AG08395 (cell line): Measurements from ENCODE around the gene ASPHD2.
A peak's percentile ranks its signal among the peaks of the same experiment; 100 is the strongest.
"Not testable (repeated sequence)": the region's sequence is repeated elsewhere in the genome, so short reads cannot be mapped to it uniquely, and the experiment has no call there.

Experiments used
- DNase-seq: peaks from one replicate; pipeline ENCODE4 v3.0.0; 2012; ENCODE audit warnings: mixed read lengths, low spot score

ASPHD2 gene, protein sequence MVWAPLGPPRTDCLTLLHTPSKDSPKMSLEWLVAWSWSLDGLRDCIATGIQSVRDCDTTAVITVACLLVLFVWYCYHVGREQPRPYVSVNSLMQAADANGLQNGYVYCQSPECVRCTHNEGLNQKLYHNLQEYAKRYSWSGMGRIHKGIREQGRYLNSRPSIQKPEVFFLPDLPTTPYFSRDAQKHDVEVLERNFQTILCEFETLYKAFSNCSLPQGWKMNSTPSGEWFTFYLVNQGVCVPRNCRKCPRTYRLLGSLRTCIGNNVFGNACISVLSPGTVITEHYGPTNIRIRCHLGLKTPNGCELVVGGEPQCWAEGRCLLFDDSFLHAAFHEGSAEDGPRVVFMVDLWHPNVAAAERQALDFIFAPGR

DNA sequence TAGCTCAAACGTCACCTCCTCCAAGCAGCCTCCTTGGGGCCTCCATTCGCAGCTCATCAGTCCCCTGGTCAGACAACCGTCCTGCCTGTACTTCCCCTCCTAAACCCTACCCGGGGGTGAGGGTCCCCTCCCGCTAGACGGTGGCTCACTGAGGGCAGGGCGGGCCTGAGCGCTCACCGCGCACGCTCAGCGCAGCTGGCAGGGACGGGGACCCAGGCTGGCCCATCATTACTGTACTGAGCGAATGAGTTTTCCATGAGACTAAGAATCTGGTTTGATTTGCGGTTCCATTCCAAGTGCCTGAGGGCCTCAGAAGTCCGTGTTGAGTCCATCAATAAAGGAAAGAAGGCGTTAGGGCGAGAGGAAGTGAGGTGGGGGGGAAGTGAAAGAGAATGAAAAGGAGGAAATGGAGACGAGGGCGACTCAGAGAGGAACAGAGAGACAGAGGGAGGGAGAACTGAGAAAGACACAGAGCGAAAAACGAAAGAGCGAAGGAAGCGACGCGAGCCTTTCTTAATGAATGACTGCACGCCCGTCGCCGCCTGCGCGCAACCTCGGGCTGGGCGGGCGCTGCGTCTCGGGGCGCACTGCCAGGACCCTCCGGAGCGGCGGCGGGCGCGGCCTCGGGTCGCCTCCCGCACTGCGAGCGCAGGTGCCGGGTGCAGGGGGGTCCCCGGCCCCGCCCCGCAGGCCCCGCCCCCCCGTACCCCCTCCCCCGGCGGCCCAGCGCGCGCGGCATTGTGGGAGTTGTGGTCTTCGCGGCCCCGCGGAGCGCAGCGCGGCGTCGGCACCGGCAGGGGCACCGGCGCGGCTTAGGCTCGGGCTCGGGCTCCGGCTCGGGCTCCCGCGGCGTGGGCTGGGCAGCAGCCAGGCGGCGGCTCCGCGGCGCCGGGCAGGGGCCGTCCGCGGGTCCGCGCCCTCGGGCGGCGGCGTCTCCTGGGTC, at the start of gene ASPHD2:
Gene ASPHD2 (plus strand): TSS at position 746 of the 943 bp plus-strand sequence. CDS start 4,356 bp downstream, outside the sequence.
- DNase-seq, result peak; percentile 57

DNA sequence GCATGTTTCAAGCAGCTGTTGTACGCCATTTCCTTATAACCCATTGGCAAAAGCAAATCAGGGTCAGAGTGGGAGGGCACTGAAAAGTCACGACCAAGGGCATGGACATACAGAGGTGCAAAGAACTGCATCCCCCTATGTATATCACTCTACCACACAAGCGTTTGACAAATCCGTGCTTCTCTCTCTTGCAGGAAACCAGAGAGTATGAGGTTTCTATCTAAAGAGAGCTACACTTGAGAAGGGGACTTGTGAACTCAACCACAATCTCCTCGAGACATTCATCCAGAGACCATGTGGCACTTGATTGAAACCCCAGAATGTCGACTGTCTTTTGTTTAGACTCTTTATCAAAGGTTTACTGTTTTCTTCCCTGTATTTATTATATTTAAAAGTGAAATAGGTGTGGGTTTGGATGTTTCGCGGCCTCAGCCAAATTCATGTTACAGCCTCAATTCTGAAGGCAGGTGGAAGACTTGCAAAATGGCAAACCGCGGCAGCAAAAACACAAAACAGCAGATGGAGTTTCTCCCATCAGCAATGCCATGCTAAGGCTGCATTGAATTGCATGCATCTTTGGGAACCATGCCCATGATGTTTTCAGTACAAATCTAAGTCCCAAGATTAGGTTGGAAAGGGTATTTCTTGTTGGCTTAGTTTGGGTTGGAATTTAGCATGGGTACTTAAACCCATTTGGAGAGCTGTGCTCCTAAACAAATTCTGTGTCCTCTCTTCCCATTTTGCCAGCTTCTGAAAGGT, 48.8 kb upstream of the ASPHD2 start:
- DNase-seq, result no peak

DNA sequence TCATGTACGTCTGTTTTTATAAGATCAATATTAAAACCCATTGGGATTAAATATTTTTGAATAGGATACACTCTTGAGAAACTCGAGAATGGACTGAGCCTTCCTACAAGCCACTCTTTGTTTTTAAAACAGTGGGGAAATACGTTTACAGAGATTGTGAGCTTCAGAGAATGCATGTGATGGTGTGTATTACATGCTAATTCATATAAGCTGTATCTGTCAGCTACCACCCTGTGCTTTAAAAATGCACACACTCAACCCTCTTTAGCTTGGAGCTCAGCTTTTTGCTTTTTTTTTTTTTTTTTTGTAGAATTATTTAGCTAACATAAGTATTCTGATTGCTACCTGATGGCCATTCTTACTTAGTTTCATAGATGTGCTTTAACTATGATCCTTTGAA, 46.3 kb upstream of the ASPHD2 start:
- DNase-seq, result no peak

DNA sequence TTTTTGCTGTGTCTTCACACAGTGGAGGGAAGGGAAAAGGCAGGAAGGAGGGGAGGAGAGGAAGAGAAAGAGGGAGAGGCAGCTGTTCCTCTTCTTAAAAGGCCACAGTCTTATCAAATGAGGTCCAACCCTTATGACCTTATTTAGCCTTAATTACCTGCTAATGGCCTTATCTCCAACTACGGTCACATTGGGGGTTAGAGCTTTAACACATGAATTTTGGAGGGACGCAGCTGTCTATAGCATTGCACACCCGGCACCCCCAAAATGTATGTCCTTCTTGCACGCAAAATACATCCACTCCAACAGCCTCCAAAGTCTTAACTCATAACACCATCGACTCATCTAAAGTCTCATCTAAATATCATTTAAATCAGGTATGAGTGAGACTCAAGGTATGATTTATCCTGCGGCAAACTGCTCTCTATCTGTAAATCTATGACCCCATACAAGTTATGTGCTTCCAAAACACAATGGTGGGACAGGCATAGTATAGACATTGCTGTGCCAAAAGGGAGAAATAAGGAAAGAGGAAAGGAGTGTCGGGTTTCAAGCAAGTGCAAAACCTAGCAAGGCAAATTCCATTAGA, 45.0 kb upstream of the ASPHD2 start:
- no peak for DNase-seq

DNA sequence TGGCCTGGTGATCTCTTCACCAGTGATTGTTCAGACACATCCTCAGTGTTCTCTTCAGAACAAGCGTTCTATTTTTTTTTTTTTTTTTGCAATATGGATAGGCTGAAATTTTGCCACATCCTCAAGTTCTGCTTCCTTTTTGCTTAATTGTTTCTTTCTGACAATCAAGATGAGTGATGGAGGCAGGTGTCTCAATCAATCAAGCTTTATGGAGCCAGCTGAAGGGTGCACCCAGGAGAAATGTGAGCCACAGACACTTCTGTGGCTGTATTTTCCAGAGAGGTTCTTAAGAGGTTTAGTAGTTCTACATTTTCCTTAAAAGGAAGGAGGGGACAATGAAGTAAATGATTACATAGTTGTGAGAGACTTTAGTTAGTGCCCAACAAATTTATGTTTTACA, 43.9 kb upstream of the ASPHD2 start:
- DNase-seq, result no peak

DNA sequence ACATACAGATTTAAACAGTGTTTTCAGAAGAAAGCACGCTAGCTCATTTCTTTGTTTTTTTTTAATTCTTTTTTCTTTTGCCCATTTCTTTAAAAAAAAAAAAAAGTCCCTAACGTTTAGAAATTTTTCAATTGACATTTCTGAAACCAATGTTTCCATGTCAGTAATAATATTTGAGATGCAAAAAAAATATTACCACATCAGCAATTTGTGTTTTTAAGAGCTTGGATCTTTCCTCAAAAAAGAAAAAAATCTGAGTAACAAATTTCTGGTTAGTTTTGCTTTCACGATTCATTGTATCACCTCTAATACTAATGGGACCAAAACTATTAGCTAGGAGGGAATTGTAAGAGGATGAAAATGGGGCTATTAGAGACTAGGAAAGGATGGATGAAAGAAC, 39.9 kb upstream of the ASPHD2 start:
- DNase-seq, result no peak

DNA sequence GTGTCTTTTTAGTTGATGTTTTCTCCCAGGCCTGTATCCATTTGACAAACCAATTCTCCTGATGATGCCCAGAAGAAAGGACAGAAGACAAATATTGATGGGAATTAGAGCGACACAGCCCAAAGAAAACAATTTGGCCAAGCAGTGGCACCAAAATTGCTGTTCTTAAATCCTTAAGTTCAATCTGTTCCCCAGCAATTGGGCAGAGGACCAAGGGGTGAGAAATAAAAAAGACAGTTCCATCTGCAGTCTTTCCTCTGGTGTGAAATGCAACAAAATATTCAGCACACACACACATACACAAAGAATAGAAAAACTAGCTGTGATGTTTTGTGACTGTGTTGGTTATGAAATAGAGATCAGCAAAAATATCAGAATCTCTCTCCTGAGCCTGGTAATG, 38.0 kb upstream of the ASPHD2 start:
- no peak for DNase-seq

DNA sequence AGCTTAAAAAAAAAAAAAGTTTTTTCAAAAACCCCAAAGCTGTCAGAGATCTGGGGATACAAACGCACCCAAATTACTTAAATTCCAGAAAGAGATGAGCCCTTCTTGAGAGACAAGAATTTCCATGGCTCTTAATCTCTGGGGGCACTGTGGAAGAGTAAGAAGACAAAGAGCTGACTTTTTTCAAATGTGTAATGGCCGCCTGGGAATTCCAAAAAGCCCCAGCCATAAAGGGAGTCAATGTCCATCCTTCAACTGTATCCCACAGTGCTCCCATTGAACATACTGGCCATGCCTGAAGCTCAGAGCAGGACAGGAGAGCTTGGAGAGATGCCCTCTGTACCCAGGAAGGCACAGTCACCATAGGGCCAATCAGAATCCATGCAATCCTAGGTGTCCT, 37.4 kb upstream of the ASPHD2 start:
- no peak for DNase-seq

DNA sequence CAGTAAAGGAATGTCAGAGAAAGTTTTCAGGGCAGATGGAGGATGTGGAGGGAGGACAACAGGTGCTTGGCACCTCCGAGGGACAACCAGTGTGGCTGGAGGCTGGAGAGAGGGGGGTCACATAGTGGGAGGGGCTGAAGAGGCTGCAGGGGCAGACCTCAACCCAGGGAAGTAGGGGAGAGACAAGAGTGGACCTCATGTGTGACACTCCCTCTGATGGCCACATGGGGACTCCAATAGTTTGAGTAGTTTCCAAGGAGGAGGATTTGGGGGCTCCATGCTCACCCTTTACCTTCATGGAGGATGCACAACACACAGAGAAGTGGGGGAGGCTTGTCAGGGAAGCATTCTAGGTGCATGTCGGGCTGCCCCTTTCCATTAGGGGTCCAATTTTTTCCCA, 35.1 kb upstream of the ASPHD2 start:
- no peak for DNase-seq

DNA sequence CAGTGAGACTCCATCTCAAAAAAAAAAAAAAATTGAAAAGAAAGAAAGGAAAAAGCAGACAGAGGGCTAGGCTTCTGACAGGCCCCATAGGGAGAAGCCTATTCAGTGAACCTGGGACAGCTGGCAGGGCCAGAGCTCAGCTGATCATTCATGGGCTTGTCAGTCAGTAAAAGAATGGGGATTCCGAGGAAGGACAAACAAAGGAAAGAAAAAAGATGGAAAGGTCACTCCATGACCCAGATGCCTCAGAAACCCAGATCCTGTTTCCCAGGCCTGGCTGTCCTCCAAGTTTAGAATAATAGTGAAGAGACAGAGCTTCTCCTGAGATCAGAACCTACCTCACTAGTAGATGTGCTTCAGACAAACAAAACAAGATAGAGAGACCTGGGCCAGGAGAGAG, 34.3 kb upstream of the ASPHD2 start:
- DNase-seq, result no peak

DNA sequence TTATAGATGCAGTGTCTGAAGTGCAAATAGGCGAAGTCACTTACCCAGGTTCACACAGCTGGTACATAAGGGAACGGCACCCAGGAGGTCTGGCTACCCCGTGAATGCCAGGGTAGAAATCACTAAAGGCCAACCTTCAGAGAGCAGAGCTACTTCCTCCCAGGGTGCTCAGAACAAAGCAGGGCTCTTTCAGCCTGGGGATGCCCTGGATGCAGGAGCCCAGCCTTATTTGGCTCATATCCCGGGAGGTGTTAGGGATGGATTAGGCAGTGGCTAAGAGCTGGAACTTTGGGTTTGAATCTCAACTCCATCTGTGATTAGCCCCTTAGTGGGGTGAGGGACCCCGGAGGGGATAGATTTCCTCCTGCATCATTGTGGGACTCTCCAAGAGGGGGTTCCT, 33.1 kb upstream of the ASPHD2 start:
- no peak for DNase-seq

DNA sequence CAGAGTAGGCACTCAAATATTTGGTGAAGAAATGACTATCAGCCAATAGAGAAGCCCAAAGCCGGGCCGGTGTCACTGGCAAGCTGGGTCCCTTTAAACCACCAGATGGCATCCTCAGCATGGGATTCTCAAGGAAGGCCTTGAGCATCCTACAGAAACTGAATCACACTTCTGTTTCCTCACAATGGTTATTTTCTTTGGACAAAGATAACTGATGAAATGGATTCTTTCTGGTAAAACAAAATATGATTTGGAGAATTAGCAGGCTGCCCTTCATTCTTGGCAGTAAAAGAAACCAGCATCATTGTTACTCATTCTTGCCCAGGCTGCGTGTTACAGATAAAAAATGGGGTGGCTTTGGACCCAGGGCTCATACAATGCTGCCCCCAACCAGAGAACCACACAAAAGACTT, 30.3 kb upstream of the ASPHD2 start:
- DNase-seq, result peak; percentile 91

DNA sequence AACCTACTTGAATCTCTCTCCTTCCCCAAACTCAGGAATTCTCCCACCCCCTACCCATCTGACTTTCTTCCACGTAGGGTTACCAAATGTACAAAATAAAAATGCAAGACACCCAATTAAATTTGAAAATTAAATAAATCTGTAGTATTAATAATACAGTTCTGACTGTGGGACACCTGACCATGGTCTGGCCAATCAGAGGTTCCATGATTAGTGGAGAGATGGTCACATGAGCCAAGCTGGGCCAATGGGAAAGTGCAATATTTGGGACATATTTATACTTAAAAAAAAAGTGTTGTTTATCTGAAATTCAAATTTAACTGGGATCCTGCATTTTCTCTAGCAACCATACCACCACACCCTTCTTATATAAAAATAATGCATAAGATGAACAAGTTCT, 29.8 kb upstream of the ASPHD2 start:
- no peak for DNase-seq

DNA sequence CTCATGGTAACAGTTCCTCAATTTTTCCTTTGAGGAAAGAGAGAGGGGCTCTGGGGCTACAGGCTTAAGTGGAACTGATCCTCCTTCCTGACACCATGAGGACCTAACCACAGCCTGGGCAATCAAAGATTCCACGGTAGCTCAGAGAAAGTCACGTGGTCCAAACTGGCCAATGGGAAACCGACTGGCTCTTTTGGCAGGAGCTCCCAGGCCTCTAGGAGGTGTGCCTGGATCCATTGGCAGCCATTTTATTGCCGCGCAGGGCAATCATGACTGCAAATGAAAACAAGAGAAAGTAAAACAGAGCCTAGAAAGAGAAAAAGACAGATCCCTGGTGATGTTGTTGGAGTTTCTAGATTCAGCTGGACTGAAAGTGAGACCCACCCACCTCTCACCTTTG, 27.3 kb upstream of the ASPHD2 start:
- no peak for DNase-seq

DNA sequence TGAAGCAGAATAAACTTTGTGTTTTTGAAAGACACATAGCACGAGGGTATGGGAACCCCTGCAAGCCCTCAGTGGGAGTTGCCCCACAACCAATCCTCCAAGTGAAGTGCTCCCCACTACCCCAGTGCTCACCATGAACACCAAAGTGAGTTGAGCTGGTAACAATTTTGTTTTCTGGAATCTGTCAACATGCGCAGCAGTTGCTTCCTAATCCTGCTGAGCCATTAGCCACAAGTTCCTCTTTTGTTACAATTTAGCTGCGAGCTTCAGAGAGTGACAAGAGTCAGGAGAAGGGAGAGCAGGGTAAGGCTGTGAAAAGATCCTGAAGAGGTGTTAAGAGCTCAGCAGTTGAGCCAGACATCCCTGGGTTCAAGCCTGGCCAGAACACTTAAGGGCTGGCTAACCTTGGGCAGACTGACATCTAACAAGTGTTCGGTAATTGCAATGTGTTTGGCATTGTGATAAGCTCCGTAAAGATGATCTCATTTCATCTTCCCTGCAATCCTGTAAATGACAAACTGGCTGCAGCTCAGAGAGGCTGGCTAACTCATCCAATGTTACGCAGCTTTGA, 24.1 kb upstream of the ASPHD2 start:
- no peak for DNase-seq

DNA sequence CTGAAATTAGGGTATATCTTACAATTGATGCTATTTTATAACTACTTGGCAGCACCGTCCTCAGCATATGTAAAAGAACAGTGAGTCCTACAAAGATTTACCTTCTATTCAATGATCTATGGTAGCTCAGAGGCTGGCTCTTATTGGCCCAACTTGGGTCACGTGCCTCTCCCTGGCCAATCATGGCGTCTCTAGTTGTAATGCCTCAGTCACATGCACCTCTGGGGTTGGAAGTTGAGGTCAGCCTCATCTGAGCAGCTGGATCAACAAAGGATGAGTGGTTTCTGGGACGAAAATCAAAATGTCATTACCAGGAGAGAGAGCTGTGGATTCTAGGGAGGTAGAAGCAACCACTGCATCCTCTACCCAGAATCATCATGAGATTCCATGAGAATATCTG, 22.9 kb upstream of the ASPHD2 start:
- DNase-seq, result no peak

DNA sequence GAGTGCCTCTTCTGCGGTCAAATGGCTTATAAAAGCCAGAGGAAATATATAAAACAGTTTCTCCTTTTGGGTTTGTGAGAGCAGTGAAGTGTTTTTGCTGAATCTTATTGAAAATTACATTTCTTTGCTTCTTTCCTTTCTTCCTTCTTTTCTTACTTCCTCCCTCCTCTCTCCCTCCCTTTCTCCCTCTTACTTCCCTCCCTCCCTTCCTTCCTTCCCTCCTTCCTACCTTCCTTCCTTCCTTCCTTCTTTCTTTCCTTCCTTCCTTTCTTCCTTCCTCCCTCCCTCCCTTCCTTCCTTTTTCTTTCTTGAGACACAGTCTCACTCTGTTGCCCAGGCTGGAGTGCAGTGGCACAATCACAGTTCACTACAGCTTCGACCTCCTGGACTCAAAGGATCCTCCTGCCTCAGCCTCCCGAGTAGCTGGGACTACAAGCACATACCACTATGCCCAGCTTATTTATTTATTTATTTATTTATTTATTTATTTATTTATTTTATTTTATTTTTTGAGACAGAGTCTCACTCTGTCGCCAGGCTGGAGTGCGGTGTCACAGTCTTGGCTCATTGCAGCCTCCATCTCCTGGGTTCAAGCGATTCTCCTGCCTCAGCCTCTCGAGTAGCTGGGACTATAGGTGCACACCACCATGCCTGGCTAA, 20.4 kb upstream of the ASPHD2 start:
- DNase-seq, result not testable (repeated sequence)

DNA sequence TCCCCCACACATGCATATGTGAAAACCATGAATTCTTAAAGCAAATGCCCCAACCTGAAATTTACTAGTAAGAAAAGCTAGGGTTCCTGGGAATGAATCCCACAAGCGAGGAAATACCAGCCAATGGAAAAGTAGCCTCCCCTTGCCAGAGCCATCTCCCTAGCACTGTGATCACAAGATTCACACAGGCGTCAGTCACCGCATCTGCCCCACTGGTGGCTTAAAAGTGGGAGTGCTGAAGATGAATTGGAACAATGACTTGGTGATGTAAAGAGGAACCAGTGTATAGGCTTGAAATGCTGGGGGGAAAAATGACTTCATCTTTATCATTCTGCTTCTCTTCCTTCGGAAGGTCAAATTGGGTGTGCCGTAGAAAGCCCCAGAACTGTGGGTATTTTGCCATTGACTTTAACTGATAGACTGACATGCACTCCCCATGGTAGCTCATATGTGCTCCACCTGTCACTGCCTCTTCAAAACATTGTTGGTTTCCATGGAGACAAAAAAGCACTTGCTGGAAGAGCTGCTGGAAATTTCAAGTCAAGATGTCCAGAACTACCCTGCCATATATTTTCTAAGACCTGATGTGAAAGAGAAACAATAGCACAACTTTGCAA, 19.2 kb upstream of the ASPHD2 start:
- DNase-seq, result no peak

DNA sequence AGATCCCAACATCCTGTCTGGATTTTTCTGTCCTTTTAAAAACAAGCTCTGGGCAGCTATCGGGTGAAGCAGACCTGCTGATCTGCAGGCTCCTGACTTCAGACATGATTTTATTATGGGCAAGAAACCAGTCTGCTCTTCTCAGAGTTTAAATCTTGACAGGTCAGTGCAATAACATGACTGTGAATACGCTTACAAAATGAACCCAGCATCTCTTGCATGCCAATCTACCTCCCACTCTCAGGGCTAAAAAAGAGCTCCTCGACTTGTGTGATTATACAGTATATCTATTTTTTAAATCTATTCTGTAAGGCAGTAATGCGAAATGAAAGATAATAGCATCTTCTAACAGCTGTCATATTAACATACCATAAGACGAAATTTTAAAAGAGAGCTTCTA, 18.7 kb upstream of the ASPHD2 start:
- no peak for DNase-seq

DNA sequence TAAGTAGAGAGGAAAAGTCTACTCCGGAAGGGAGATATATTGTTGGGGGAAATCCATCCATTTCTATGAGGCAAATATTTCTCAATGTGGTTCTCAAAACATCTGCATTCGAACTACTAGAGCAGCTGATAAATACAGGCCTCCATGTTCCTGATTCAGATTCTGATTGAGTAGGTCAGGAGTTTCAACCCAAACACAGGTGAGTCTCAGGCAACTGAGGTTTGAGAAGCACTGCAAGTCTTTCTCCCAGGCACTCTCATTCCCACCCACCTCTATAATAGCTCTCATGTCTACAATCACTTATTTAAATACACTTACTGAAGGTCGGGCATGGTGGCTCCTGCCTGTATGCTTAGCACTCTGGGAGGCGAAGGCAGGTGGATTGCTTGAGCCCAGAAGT, 14.7 kb upstream of the ASPHD2 start:
- DNase-seq, result no peak

DNA sequence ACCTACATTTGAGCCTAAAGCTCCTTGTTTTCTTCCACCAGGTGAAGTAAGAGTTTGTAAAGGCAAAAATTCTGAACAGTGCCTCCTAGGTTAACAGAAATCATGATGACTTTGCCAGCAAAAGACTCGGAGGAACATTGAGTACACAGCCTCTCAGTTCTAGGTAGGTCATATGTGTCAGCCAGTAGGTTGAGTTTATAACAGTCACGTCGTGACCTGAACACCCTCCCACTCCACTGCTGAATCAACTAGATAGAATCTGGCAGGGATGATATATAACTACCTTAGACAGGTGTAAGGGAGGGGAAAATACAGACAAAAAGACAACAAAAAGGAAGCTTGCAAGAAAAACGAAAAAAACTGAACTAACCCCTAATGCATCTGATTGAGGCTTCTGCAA, 12.8 kb upstream of the ASPHD2 start:
- no peak for DNase-seq
